ENCODE data around the gene PER1. TPM values are rescaled to one million over a fixed set of nuclear protein-coding genes. Genes with fewer than 3 reads are reported as not detected.

The PER1 gene
- total and polyA plus RNA-seq, 2 of the 13 experiments (the other 11 are each of a cell fraction or from before 2014, with no cell fraction given), result 2.6 to 3.6 TPM

- peak; percentile 49; the same call in 1 of the 2 replicates for TF ChIP-seq GMEB1 (CRISPR knock-in tag; IDR thresholded peaks at IDR 0.05; ENCODE audit: borderline replicate concordance)
- 0 out of 2 replicates have a peak, but pooled peaks have one; percentile 2 for TF ChIP-seq ZNF280D (CRISPR knock-in tag; IDR thresholded peaks at IDR 0.05)
- TF ChIP-seq ZNF747 (CRISPR knock-in tag; IDR thresholded peaks at IDR 0.05; ENCODE audit: borderline replicate concordance), result 0 out of 2 replicates have a peak, but pooled peaks have one; percentile 17
- no peak for TF ChIP-seq ZNF280B (CRISPR knock-in tag; IDR thresholded peaks at IDR 0.05; ENCODE audit: borderline replicate concordance)
- peak; percentile 81 for TF ChIP-seq RBM22 (optimal IDR thresholded peaks at IDR 0.05; ENCODE audit: low read length)
- 0 out of 2 replicates have a peak, but pooled peaks have one; percentile 77 for TF ChIP-seq SAFB2 (CRISPR knock-in tag; IDR thresholded peaks at IDR 0.05; ENCODE audit: borderline replicate concordance, low read depth)
- peak; percentile 49; the same call in 1 of the 2 replicates for TF ChIP-seq ZNF292 (CRISPR knock-in tag; IDR thresholded peaks at IDR 0.05; ENCODE audit: borderline replicate concordance, low read depth)
- 0 out of 2 replicates have a peak, but pooled peaks have one; percentile 16 for TF ChIP-seq ZSCAN25 (CRISPR knock-in tag; IDR thresholded peaks at IDR 0.05)
- TF ChIP-seq AHDC1 (CRISPR knock-in tag; IDR thresholded peaks at IDR 0.05; ENCODE audit: borderline replicate concordance), result no peak
- peak; percentile 48; the same call in 1 of the 2 replicates for TF ChIP-seq ZNF709 (CRISPR knock-in tag; IDR thresholded peaks at IDR 0.05)
- no peak for TF ChIP-seq ZBTB14 (CRISPR knock-in tag; IDR thresholded peaks at IDR 0.05)
- peak; percentile 59; the same call in 1 of the 2 replicates for TF ChIP-seq RFXAP (CRISPR knock-in tag; IDR thresholded peaks at IDR 0.05; ENCODE audit: borderline replicate concordance)
- TF ChIP-seq MED8 (CRISPR knock-in tag; IDR thresholded peaks at IDR 0.05; ENCODE audit: insufficient replicate concordance), result peak; percentile 50
Observed at GRCh38 chr17:8176197-8176940, 24.2 kb upstream of the PER1 start, which contains the start of gene TMEM107 (continued).

Data from HepG2 (cell line).